ENCODE data around the gene CDH24.
"Not testable (repeated sequence)": the region's sequence is repeated elsewhere in the genome, so short reads cannot be mapped to it uniquely, and the experiment has no call there.

Gene CDH24

GRCh38 chr14:23020143-23021128, 36.9 kb downstream of the CDH24 start:
- DNase-seq (ENCODE audit: low read depth) = no peak

- DNase-seq (ENCODE audit: low read depth) = no peak
Measured at GRCh38 chr14:23018107-23018506, 39.2 kb downstream of the CDH24 start.

GRCh38 chr14:23017091-23017490, 40.2 kb downstream of the CDH24 start:
- DNase-seq (ENCODE audit: low read depth) = no peak

- DNase-seq (ENCODE audit: low read depth) = no peak
Measured at GRCh38 chr14:23015618-23016017, 41.7 kb downstream of the CDH24 start.

- not testable (repeated sequence) for DNase-seq (ENCODE audit: low read depth)
Measured at GRCh38 chr14:23013749-23014054, 43.6 kb downstream of the CDH24 start.

- DNase-seq (ENCODE audit: low read depth) = no peak
Measured at GRCh38 chr14:23013054-23013748, 44.1 kb downstream of the CDH24 start.

- DNase-seq (ENCODE audit: low read depth) = peak; percentile 63
Measured at GRCh38 chr14:23009939-23010726, 47.2 kb downstream of the CDH24 start, which contains the start of gene C14orf93. Gene C14orf93 (minus strand): TSS chr14:23010143. CDS start chr14:22999023, 11,120 bp downstream.

- no peak for DNase-seq (ENCODE audit: low read depth)
Measured at GRCh38 chr14:23009483-23009938, 47.8 kb downstream of the CDH24 start.

- DNase-seq (ENCODE audit: low read depth) = no peak
Measured at GRCh38 chr14:23008831-23009230, 48.5 kb downstream of the CDH24 start.

GRCh38 chr14:23006544-23007419, 50.5 kb downstream of the CDH24 start:
- DNase-seq (ENCODE audit: low read depth) = peak; percentile 84

GRCh38 chr14:23006188-23006534, 51.2 kb downstream of the CDH24 start:
- DNase-seq (ENCODE audit: low read depth) = no peak

- DNase-seq (ENCODE audit: low read depth) = no peak
Measured at GRCh38 chr14:23005451-23006187, 51.7 kb downstream of the CDH24 start.

GRCh38 chr14:23004274-23004673, 53.0 kb downstream of the CDH24 start:
- not testable (repeated sequence) for DNase-seq (ENCODE audit: low read depth)

- no peak for DNase-seq (ENCODE audit: low read depth)
Measured at GRCh38 chr14:23002592-23002991, 54.7 kb downstream of the CDH24 start.

GRCh38 chr14:23000860-23001259, 56.5 kb downstream of the CDH24 start:
- DNase-seq (ENCODE audit: low read depth) = no peak

GRCh38 chr14:22998329-22999012, 58.8 kb downstream of the CDH24 start:
- no peak for DNase-seq (ENCODE audit: low read depth)

- DNase-seq (ENCODE audit: low read depth) = no peak
Measured at GRCh38 chr14:22997676-22998323, 59.5 kb downstream of the CDH24 start.

All from stimulated activated CD8-positive, alpha-beta memory T cell treated with anti-CD3 and anti-CD28 coated beads, Interleukin-7, amount 100 ng/mL, for 24 hours (primary cell).